Neural cell (in vitro differentiated cells): ENCODE data around the gene HLCS.

Source experiments
- CTCF ChIP-seq: fragments of 450-650 bp; IDR thresholded peaks from 2 replicates; pipeline ENCODE4 v1.5.1; 2014; ENCODE audit warnings: antibody characterized with exemption, mild to moderate bottlenecking, moderate library complexity; ENCODE audit not compliant: poor library complexity, severe bottlenecking
- EP300 ChIP-seq: fragments of 450-650 bp; conservative IDR thresholded peaks from 2 replicates; pipeline ENCODE4 v1.6.1; 2014; ENCODE audit warnings: antibody characterized with exemption, mild to moderate bottlenecking, moderate library complexity; ENCODE audit not compliant: poor library complexity, severe bottlenecking
- EZH2 ChIP-seq: fragments of 200-600, 300-800 bp; shearing (Covaris generic), sonication (generic); IDR thresholded peaks from 2 replicates; pipeline ENCODE4 v1.6.1; 2014; ENCODE audit warnings: antibody characterized with exemption, low read length, borderline replicate concordance, mild to moderate bottlenecking; ENCODE audit not compliant: insufficient read depth, poor library complexity, severe bottlenecking
- POLR2AphosphoS5 ChIP-seq: IDR thresholded peaks from 2 replicates; pipeline ENCODE4 v1.6.1; 2012
- REST ChIP-seq: IDR thresholded peaks from 2 replicates; pipeline ENCODE4 v1.6.1; 2012; ENCODE audit warnings: borderline replicate concordance

- no peak for TF ChIP-seq EZH2
- TF ChIP-seq CTCF = no peak
- TF ChIP-seq POLR2AphosphoS5 = no peak
- TF ChIP-seq REST = no peak
- TF ChIP-seq EP300 = no peak
Observed at GRCh38 chr21:36990508-36991205, 24.2 kb upstream of the HLCS start.
